ENCODE results near the gene PCDHAC2. TPM values are rescaled to one million over a fixed set of nuclear protein-coding genes. Genes with fewer than 3 reads are reported as not detected.
A peak's percentile ranks its signal among the peaks of the same experiment; 100 is the strongest.

PCDHAC2 gene
- total and polyA plus RNA-seq, 4 donors: 1.3 to 13.8 (median 3.4) TPM

- TF ChIP-seq CTCF (IDR thresholded peaks at IDR 0.05; ENCODE audit: control extremely low read depth, extremely low read depth): no peak
- no peak overlapping the region for H3K9ac ChIP-seq (ENCODE audit: insufficient read depth in 1 of 2, low read length in 2 of 2)
- no peaks in the 10 kb centered on the region for H3K36me3 ChIP-seq (ENCODE audit: control insufficient read depth in 4 of 4, insufficient read depth in 4 of 4, low read length in 4 of 4)
- peaks cover 0 to 7% (median 0%) of the 10 kb centered on the region in 4 donors for H3K9me3 ChIP-seq (ENCODE audit: control insufficient read depth in 4 of 4, insufficient read depth in 3 of 4, low read length in 3 of 4)
- peak overlapping the region; percentile 62 for H3K4me3 ChIP-seq
- peak overlapping the region in 1 of 2 donors; percentile 79 for H3K27ac ChIP-seq (ENCODE audit: low read depth in 1 of 2, low read length in 1 of 2)
- DNase-seq: no peak
- peak; percentile 5 for ATAC-seq (ENCODE audit: insufficient read depth, low FRiP score)
- peaks cover 0 to 45% (median 12%) of the 10 kb centered on the region in 3 donors for H3K27me3 ChIP-seq (ENCODE audit: control insufficient read depth in 3 of 3, insufficient read depth in 3 of 3, low read length in 2 of 3)
- 28 to 32% methylated on average over 34 of the region's 34 CpGs for WGBS, 2 donors
- H3K4me1 ChIP-seq (ENCODE audit: control insufficient read depth in 5 of 5, insufficient read depth in 5 of 5, low read length in 5 of 5): peaks cover 0 to 19% (median 12%) of the 10 kb centered on the region in 5 donors
These were observed 1.1 kb downstream of the PCDHAC2 start for GRCh38 chr5:140967226-140967893.

GRCh38 chr5:140969880-140970279, 3.6 kb downstream of the PCDHAC2 start:
- H3K27me3 ChIP-seq (ENCODE audit: control insufficient read depth in 3 of 3, insufficient read depth in 3 of 3, low read length in 2 of 3): peaks cover 0 to 32% (median 3%) of the 10 kb centered on the region in 3 donors
- ATAC-seq (ENCODE audit: insufficient read depth, low FRiP score) (no peak), DNase-seq (no peak)
- H3K4me1 ChIP-seq (ENCODE audit: control insufficient read depth in 5 of 5, insufficient read depth in 5 of 5, low read length in 5 of 5): peaks cover 0 to 19% (median 12%) of the 10 kb centered on the region in 5 donors
- no peak overlapping the region for H3K4me3 ChIP-seq
- peaks cover 0 to 7% (median 0%) of the 10 kb centered on the region in 4 donors for H3K9me3 ChIP-seq (ENCODE audit: control insufficient read depth in 4 of 4, insufficient read depth in 3 of 4, low read length in 3 of 4)
- no peak overlapping the region for H3K9ac ChIP-seq (ENCODE audit: insufficient read depth in 1 of 2, low read length in 2 of 2)
- no peak for TF ChIP-seq CTCF (IDR thresholded peaks at IDR 0.05; ENCODE audit: control extremely low read depth, extremely low read depth)
- no peaks in the 10 kb centered on the region for H3K36me3 ChIP-seq (ENCODE audit: control insufficient read depth in 4 of 4, insufficient read depth in 4 of 4, low read length in 4 of 4)
- H3K27ac ChIP-seq (ENCODE audit: low read depth in 1 of 2, low read length in 1 of 2): no peak overlapping the region

GRCh38 chr5:140973550-140973949, 7.3 kb downstream of the PCDHAC2 start:
- peaks cover 0 to 2% (median 0%) of the 10 kb centered on the region in 4 donors for H3K9me3 ChIP-seq (ENCODE audit: control insufficient read depth in 4 of 4, insufficient read depth in 3 of 4, low read length in 3 of 4)
- no peak for TF ChIP-seq CTCF (IDR thresholded peaks at IDR 0.05; ENCODE audit: control extremely low read depth, extremely low read depth)
- H3K27ac ChIP-seq (ENCODE audit: low read depth in 1 of 2, low read length in 1 of 2): no peak overlapping the region
- ATAC-seq (ENCODE audit: insufficient read depth, low FRiP score): no peak
- peaks cover 0 to 22% (median 0%) of the 10 kb centered on the region in 5 donors for H3K4me1 ChIP-seq (ENCODE audit: control insufficient read depth in 5 of 5, insufficient read depth in 5 of 5, low read length in 5 of 5)
- DNase-seq: no peak
- no peak overlapping the region for H3K9ac ChIP-seq (ENCODE audit: insufficient read depth in 1 of 2, low read length in 2 of 2)
- peaks cover 0 to 7% (median 0%) of the 10 kb centered on the region in 3 donors for H3K27me3 ChIP-seq (ENCODE audit: control insufficient read depth in 3 of 3, insufficient read depth in 3 of 3, low read length in 2 of 3)
- no peak overlapping the region for H3K4me3 ChIP-seq
- H3K36me3 ChIP-seq (ENCODE audit: control insufficient read depth in 4 of 4, insufficient read depth in 4 of 4, low read length in 4 of 4): no peaks in the 10 kb centered on the region
